GM19043 (cell line): ENCODE results near the gene IFRD1.

Experiments used
- ATAC-seq: cut with Tn5 transposase; IDR thresholded peaks from one replicate; pipeline ENCODE4 v1.9.1; 2021; ENCODE audit warnings: low read depth; ENCODE audit not compliant: unreplicated experiment

Gene IFRD1

GRCh38 chr7:112484671-112485167, 34.5 kb downstream of the IFRD1 start:
- no peak for ATAC-seq

- ATAC-seq, result no peak
These were observed 35.5 kb downstream of the IFRD1 start for GRCh38 chr7:112485766-112486165.

- ATAC-seq, result no peak
These were observed 37.4 kb downstream of the IFRD1 start for GRCh38 chr7:112487457-112488263.

GRCh38 chr7:112488264-112488552, 37.9 kb downstream of the IFRD1 start:
- ATAC-seq, result no peak

GRCh38 chr7:112492186-112492585, 41.9 kb downstream of the IFRD1 start:
- ATAC-seq, result no peak

- no peak for ATAC-seq
These were observed 44.4 kb downstream of the IFRD1 start for GRCh38 chr7:112494656-112495055.

- ATAC-seq, result no peak
These were observed 45.0 kb downstream of the IFRD1 start for GRCh38 chr7:112495156-112495788.

- ATAC-seq, result no peak
These were observed 45.7 kb downstream of the IFRD1 start for GRCh38 chr7:112495810-112496462.

GRCh38 chr7:112497481-112497880, 47.2 kb downstream of the IFRD1 start:
- no peak for ATAC-seq

- ATAC-seq, result no peak
These were observed 50.4 kb downstream of the IFRD1 start for GRCh38 chr7:112500619-112501018.

GRCh38 chr7:112501801-112502503, 51.7 kb downstream of the IFRD1 start:
- ATAC-seq, result no peak

GRCh38 chr7:112502700-112503099, 52.4 kb downstream of the IFRD1 start:
- no peak for ATAC-seq

- no peak for ATAC-seq
These were observed 53.2 kb downstream of the IFRD1 start for GRCh38 chr7:112503361-112503972.

GRCh38 chr7:112504093-112504695, 53.9 kb downstream of the IFRD1 start:
- ATAC-seq, result no peak

GRCh38 chr7:112505495-112505894, 55.2 kb downstream of the IFRD1 start:
- ATAC-seq, result no peak

- no peak for ATAC-seq
These were observed 58.1 kb downstream of the IFRD1 start for GRCh38 chr7:112508404-112508803.

- no peak for ATAC-seq
These were observed 59.1 kb downstream of the IFRD1 start for GRCh38 chr7:112509402-112509801.

- ATAC-seq, result no peak
These were observed 59.9 kb downstream of the IFRD1 start for GRCh38 chr7:112510001-112510742.

GRCh38 chr7:112510743-112511110, 60.5 kb downstream of the IFRD1 start:
- ATAC-seq, result no peak
